HEK293 (cell line): Measurements from ENCODE around the gene CFAP70.

Experiments
- ZNF513 ChIP-seq: fragments of 450-650 bp; IDR thresholded peaks from 2 replicates; pipeline ENCODE4 v1.5.1; 2018; ENCODE audit warnings: missing biosample characterization, missing genetic modification characterization
- ZNF610 ChIP-seq: fragments of 450-650 bp; formaldehyde crosslinking; IDR thresholded peaks from 2 replicates; pipeline ENCODE4 v1.5.1; 2016; ENCODE audit warnings: missing biosample characterization, missing genetic modification characterization, borderline replicate concordance

- TF ChIP-seq ZNF610 (no peak), ZNF513 (tag by site-specific recombination) (no peak)
Measured at GRCh38 chr10:73239908-73240307, 118.8 kb downstream of the CFAP70 start.
